Measurements from ENCODE around the gene PRKCE.

DNA sequence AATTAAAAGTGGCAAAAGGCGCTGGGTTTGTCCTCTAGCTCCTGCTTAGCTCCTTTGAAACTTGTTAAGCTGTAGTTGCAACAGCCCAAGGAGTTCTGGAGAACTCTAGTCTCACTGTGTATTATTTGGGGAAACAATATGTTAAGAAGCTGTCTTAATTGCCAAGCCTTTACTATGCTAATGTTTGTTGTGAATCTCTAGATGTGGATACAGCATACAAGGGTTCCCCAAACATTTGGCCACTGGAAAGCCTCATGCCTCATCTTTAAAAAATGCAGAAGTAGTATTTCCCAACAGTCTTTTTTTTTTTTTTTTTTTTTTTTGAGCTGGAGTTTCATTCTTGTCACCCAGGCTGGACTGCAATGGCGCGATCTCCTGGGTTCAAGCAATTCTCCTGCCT lies 236.7 kb downstream of the PRKCE start:
- TF ChIP-seq POLR2A (IDR thresholded peaks at IDR 0.05) (no peak), CTCF (IDR thresholded peaks at IDR 0.05) (no peak)
